Activated CD4-positive, alpha-beta T cell treated with anti-CD3 and anti-CD28 coated beads, Interleukin-2, amount 10 ng/mL, durations not matched to agents 24 days and 14 days (primary cell): ENCODE measurements around the gene SMIM33. TPM values are rescaled to one million over a fixed set of nuclear protein-coding genes. Genes with fewer than 3 reads are reported as not detected.
"Not testable (repeated sequence)": the region's sequence is repeated elsewhere in the genome, so short reads cannot be mapped to it uniquely, and the experiment has no call there.

ENCODE experiments used
- DNase-seq: peaks from one replicate; pipeline ENCODE4 v3.0.0; 2022
- H3K27ac Mint-ChIP-seq: one replicate; pipeline ENCODE4 v1.8.0; 2022; ENCODE audit warnings: mild to moderate bottlenecking, mixed read lengths
- H3K27me3 Mint-ChIP-seq: one replicate; pipeline ENCODE4 v1.8.0; 2022; ENCODE audit warnings: mixed read lengths
- H3K36me3 Mint-ChIP-seq: one replicate; pipeline ENCODE4 v1.8.0; 2022; ENCODE audit warnings: low read depth, mild to moderate bottlenecking, mixed read lengths
- H3K4me1 Mint-ChIP-seq: one replicate; pipeline ENCODE4 v1.8.0; 2021; ENCODE audit warnings: mixed read lengths
- H3K4me3 Mint-ChIP-seq: one replicate; pipeline ENCODE4 v1.8.0; 2022; ENCODE audit warnings: mild to moderate bottlenecking, moderate library complexity, mixed read lengths
- H3K9me3 Mint-ChIP-seq: one replicate; pipeline ENCODE4 v1.8.0; 2021; ENCODE audit warnings: mixed read lengths
- intact Hi-C: fragments of 100-400 bp; cut with micrococcal nuclease; formaldehyde crosslinking; loops from one replicate; pipeline ENCODE4 v1.15.1; 2023
- total RNA-seq: library from RNA; stranded (reverse); gene quantifications from 2 replicates; pipeline ENCODE4 v1.2.3, GENCODE V29; 2022

The SMIM33 gene
- total RNA-seq, result 0.37 and 0.38 TPM in 2 replicates

GRCh38 chr5:139470821-139471300, at the start of gene SMIM33:
SMIM33 (plus strand) TSS chr5:139471004; CDS start chr5:139471122, 118 bp downstream.
- Mint-ChIP-seq H3K36me3 (peaks cover 15% of the 10 kb centered on the region), H3K4me1 (peaks cover 66% of the 10 kb centered on the region), H3K27ac (peak within 1 kb of the TSS; percentile 93), H3K9me3 (no peaks in the 10 kb centered on the region), H3K4me3 (peak within 1 kb of the TSS; percentile 84), H3K27me3 (no peaks in the 10 kb centered on the region)
- intact Hi-C loops, result no loop called here
- peak; percentile 83 for DNase-seq

DNA sequence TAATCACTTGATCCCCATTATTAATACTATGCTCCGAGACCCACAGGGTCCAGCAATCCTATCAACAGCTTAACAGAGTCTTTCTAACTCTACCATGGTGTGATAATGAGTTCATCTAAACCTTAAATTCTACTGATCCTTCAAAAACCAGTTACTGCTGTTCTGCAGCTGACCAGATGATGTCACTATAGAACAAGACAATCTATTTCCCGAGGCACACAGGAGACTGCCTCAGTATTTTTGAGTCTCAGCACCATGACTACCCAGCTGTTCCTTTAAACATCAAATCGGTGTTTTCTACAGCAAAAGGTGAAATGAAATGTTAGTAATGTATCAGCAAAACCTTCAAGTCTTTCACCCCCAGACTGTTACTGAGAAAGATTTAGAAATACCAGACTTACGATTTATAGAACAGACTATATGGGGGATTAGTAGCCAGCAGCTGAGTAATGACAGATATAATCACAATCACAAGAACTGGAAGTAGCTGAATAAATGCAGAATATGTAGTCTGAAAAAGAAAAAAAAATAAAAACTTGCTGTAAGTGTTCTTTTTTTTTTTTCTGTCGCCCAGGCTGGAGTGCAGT, 48.4 kb upstream of the SMIM33 start:
- no peaks in the 10 kb centered on the region for H3K9me3 Mint-ChIP-seq
- intact Hi-C loops, result loop anchor here (1.0 to 2.0 kb wide), 5 partner anchors 8 to 91 kb away; partner anchors contain the start of genes DNAJC18 and STING1
- no peak overlapping the region for H3K4me3 Mint-ChIP-seq
- H3K36me3 Mint-ChIP-seq, result peaks cover 49% of the 10 kb centered on the region
- H3K27me3 Mint-ChIP-seq, result no peaks in the 10 kb centered on the region
- H3K4me1 Mint-ChIP-seq, result peaks cover 32% of the 10 kb centered on the region
- H3K27ac Mint-ChIP-seq, result peak overlapping the region; percentile 62
- DNase-seq, result peak; percentile 91

GRCh38 chr5:139425497-139425896, 45.3 kb upstream of the SMIM33 start:
- Mint-ChIP-seq H3K4me3 (no peak overlapping the region), H3K27me3 (no peaks in the 10 kb centered on the region), H3K4me1 (peaks cover 28% of the 10 kb centered on the region), H3K9me3 (no peaks in the 10 kb centered on the region), H3K36me3 (peaks cover 44% of the 10 kb centered on the region), H3K27ac (no peak overlapping the region)
- intact Hi-C loops, result no loop called here
- DNase-seq, result no peak

- intact Hi-C loops, result no loop called here
- Mint-ChIP-seq H3K4me3 (no peak overlapping the region), H3K36me3 (peaks cover 42% of the 10 kb centered on the region), H3K27me3 (no peaks in the 10 kb centered on the region), H3K27ac (no peak overlapping the region), H3K9me3 (no peaks in the 10 kb centered on the region), H3K4me1 (peaks cover 24% of the 10 kb centered on the region)
- DNase-seq, result no peak
Observed at GRCh38 chr5:139426203-139426885, 44.5 kb upstream of the SMIM33 start.

DNA sequence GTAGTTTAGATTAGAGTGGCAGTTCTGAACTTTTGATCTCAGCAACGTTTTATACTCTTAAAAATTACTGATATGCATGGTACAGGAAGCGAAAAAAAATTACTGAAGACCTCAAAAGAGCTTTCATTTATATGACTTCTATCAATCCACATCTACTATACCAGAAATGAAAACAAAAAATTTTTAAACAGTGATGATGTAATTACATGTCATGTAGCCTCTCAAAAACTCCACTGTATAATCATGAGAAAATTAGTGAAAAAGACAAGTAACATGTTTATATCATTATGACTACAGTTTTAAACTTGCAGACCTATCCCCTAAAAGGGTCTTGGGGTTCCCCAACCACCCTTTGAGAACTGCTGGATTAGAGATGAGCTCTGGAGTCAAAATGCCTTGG, 40.8 kb upstream of the SMIM33 start:
- DNase-seq, result no peak
- H3K9me3 Mint-ChIP-seq, result no peaks in the 10 kb centered on the region
- H3K4me3 Mint-ChIP-seq, result no peak overlapping the region
- peaks cover 8% of the 10 kb centered on the region for H3K4me1 Mint-ChIP-seq
- H3K36me3 Mint-ChIP-seq, result peaks cover 41% of the 10 kb centered on the region
- intact Hi-C loops, result no loop called here
- H3K27ac Mint-ChIP-seq, result peak overlapping the region; percentile 15
- no peaks in the 10 kb centered on the region for H3K27me3 Mint-ChIP-seq

GRCh38 chr5:139431706-139432105, 39.1 kb upstream of the SMIM33 start:
- Mint-ChIP-seq H3K27me3 (no peaks in the 10 kb centered on the region), H3K9me3 (no peaks in the 10 kb centered on the region), H3K4me1 (peaks cover 8% of the 10 kb centered on the region), H3K4me3 (no peak overlapping the region), H3K27ac (no peak overlapping the region), H3K36me3 (peaks cover 37% of the 10 kb centered on the region)
- DNase-seq, result no peak
- intact Hi-C loops, result no loop called here

GRCh38 chr5:139435676-139436075, 35.1 kb upstream of the SMIM33 start:
- Mint-ChIP-seq H3K4me3 (no peak overlapping the region), H3K27ac (no peak overlapping the region), H3K4me1 (peaks cover 28% of the 10 kb centered on the region), H3K27me3 (no peaks in the 10 kb centered on the region), H3K36me3 (peaks cover 28% of the 10 kb centered on the region), H3K9me3 (no peaks in the 10 kb centered on the region)
- no peak for DNase-seq
- intact Hi-C loops, result loop anchor here (5.0 kb wide), 1 partner anchor 77 kb away; no protein-coding TSS in a partner anchor

DNA sequence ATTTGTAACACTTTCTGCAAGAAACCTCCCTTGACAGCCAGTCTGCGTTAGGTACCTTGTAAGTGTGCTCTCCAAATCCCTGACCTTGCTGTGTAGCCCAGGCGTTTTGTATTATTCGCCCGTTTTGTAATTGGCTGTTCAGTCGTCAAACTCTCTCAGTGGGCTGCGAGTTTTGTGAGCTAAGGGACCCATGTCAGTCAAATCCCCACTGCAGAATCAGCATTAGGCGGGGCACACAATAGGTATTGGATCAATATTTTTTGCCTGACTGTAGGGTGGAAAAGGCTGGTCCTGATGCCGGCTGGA, 32.1 kb upstream of the SMIM33 start:
- Mint-ChIP-seq H3K36me3 (peaks cover 17% of the 10 kb centered on the region), H3K4me1 (peaks cover 50% of the 10 kb centered on the region), H3K27ac (peak overlapping the region; percentile 99), H3K27me3 (no peaks in the 10 kb centered on the region), H3K9me3 (no peaks in the 10 kb centered on the region), H3K4me3 (peak overlapping the region; percentile 97)
- intact Hi-C loops, result loop anchor here (1.0 to 5.0 kb wide), 9 partner anchors 9 to 124 kb away; partner anchors contain the start of genes SPATA24 and STING1
- no peak for DNase-seq

DNA sequence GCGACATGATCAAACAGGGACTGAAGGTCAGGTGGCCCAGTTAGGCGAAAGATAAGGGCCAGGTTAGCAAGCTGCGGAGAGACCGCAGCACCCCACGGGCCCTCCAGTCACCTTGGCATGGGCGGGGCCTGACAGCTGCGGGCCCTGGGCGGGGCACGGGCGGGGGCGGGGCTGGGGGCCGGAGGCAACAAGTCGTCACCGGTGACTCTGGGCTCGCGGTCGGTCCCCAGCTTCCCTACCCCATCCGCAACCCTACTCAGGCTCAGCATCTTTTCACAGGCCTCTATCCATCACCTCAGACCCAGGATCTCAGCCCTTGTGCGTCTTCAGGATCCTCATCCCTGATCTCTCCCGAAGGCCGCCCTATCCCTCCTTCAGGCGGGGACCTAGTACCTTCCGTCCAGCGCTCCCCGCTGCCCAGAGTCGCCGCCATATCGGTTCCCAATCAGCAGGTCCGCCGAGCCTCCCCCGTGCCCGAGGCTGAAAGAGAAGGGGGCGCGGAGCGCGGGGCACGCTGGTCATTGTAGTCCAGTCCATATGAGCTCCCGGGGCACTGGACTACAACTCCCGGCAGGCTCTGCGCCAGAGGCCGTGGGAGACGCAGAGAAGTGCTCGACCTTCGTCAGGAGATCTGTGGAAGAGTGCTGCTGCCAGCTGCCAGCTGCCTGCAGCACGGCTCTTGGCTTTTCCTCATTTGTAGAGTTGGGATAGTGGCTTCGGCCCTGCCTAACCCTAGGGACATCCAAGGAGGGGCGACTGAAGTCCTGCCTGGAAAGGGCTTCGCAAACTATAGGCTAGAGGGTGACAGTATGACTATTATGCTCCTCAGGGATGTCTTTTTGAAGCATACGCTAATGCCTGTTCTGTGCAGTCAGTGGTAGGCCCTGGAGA, 31.5 kb upstream of the SMIM33 start, which contains the start of gene DNAJC18:
Gene DNAJC18, minus strand, starts transcription at position 513 of the 891 bp plus-strand sequence. Its CDS starts 80 bp downstream, at position 433.
- peak; percentile 97 for DNase-seq
- H3K27me3 Mint-ChIP-seq, result no peaks in the 10 kb centered on the region
- peaks cover 55% of the 10 kb centered on the region for H3K4me1 Mint-ChIP-seq
- peaks cover 16% of the 10 kb centered on the region for H3K36me3 Mint-ChIP-seq
- intact Hi-C loops, result loop anchor here (1.0 to 5.0 kb wide), 9 partner anchors 8 to 124 kb away; partner anchors contain the start of genes SPATA24 and STING1
- peak within 1 kb of the TSS; percentile 97 for H3K4me3 Mint-ChIP-seq
- no peaks in the 10 kb centered on the region for H3K9me3 Mint-ChIP-seq
- H3K27ac Mint-ChIP-seq, result peak within 1 kb of the TSS; percentile 99

DNA sequence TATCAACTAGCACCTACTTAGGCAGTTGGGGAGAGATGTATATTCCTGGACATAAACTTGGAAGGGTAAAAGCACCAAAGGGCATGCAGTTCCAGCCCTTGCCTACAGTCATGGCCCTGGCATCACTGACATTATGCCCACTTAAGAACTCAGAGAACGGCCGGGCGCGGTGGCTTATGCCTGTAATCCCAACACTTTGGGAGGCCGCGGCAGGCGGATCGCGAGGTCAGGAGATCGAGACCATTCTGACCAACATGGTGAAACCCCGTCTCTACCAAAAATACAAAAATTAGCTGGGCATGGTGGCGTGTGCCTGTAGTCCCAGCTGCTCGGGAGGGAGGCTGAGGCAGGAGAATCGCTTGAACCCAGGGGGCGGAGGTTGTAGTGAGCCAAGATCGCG, 30.4 kb upstream of the SMIM33 start:
- DNase-seq, H3K27me3 Mint-ChIP-seq, intact Hi-C loops, H3K36me3 Mint-ChIP-seq, H3K27ac Mint-ChIP-seq, H3K4me3 Mint-ChIP-seq, H3K9me3 Mint-ChIP-seq: not testable (repeated sequence)
- H3K4me1 Mint-ChIP-seq, result peaks cover 60% of the 10 kb centered on the region

GRCh38 chr5:139443831-139444453, 26.9 kb upstream of the SMIM33 start:
- H3K4me1 Mint-ChIP-seq, result peaks cover 79% of the 10 kb centered on the region
- H3K4me3 Mint-ChIP-seq, result peak overlapping the region; percentile 15
- H3K36me3 Mint-ChIP-seq, result peaks cover 17% of the 10 kb centered on the region
- intact Hi-C loops, result no loop called here
- no peaks in the 10 kb centered on the region for H3K27me3 Mint-ChIP-seq
- H3K27ac Mint-ChIP-seq, result peak overlapping the region; percentile 91
- peaks cover 5% of the 10 kb centered on the region for H3K9me3 Mint-ChIP-seq
- DNase-seq, result peak; percentile 70

- Mint-ChIP-seq H3K4me3 (no peak overlapping the region), H3K36me3 (peaks cover 19% of the 10 kb centered on the region), H3K9me3 (peaks cover 7% of the 10 kb centered on the region), H3K27ac (peak overlapping the region; percentile 96), H3K4me1 (peaks cover 71% of the 10 kb centered on the region), H3K27me3 (no peaks in the 10 kb centered on the region)
- DNase-seq, result no peak
- intact Hi-C loops, result loop anchor here (2.0 kb wide), 1 partner anchor 67 kb away; no protein-coding TSS in a partner anchor
Observed at GRCh38 chr5:139445325-139446170, 25.3 kb upstream of the SMIM33 start.
